HL-60 (cell line): ENCODE measurements around the gene IQGAP2.

ENCODE experiments used
- POLR2AphosphoS5 ChIP-seq: IDR thresholded peaks from 2 replicates; pipeline ENCODE4 v1.6.1; 2012; ENCODE audit warnings: low read depth
- TF ChIP-seq, protein P1 (sequence below): IDR thresholded peaks from one replicate; pipeline ENCODE4 v1.5.1; 2011; ENCODE audit warnings: low read length, control low read depth, inconsistent platforms; ENCODE audit not compliant: insufficient read depth

DNA sequence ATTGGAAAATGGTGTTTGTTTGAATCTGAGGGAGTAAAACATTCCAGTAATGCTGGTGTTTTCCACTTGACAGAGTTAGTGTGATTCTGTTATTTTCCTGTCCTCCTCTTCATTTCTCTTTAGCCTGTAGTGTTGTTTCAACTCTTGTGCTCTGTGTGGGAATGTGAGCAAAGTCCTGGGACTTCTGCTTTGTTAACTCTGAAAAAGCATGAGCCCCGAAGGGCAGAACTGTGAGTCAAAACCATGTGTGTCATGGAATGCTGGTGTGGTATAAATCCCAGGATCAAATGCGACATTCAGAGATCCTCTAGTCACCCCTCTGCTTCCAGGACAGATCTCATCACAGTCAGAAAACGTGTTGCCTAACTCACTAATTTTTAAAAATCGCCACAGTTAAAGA is 321.8 kb downstream of the IQGAP2 start:
- TF ChIP-seq, protein P1, sequence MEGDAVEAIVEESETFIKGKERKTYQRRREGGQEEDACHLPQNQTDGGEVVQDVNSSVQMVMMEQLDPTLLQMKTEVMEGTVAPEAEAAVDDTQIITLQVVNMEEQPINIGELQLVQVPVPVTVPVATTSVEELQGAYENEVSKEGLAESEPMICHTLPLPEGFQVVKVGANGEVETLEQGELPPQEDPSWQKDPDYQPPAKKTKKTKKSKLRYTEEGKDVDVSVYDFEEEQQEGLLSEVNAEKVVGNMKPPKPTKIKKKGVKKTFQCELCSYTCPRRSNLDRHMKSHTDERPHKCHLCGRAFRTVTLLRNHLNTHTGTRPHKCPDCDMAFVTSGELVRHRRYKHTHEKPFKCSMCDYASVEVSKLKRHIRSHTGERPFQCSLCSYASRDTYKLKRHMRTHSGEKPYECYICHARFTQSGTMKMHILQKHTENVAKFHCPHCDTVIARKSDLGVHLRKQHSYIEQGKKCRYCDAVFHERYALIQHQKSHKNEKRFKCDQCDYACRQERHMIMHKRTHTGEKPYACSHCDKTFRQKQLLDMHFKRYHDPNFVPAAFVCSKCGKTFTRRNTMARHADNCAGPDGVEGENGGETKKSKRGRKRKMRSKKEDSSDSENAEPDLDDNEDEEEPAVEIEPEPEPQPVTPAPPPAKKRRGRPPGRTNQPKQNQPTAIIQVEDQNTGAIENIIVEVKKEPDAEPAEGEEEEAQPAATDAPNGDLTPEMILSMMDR, result no peak
- no peak for TF ChIP-seq POLR2AphosphoS5
